HCT116 (cell line): ENCODE results near the gene CLEC14A. TPM values are rescaled to one million over a fixed set of nuclear protein-coding genes. Genes with fewer than 3 reads are reported as not detected.

Experiments
- ATAC-seq: fragments of 200-7000 bp; cut with Tn5 transposase; 2 replicates; pipeline ENCODE4 v1.9.1; 2020; ENCODE audit warnings: mild to moderate bottlenecking, moderate library complexity
- BruUV-seq: library from RNA; stranded (reverse); fragments of 400-500 nt; replicated peaks from 2 replicates; lab custom pipeline; 2021; lab: Mats Ljungman, UMichigan
- CTCF ChIA-PET: fragments of 300-600 bp; sonication (Branson Sonifier 250); formaldehyde crosslinking; loops from one replicate; lab custom pipeline; 2021; ENCODE audit warnings: antibody characterized with exemption; lab: Charles Lee
- POLR2A ChIA-PET: fragments of 300-600, 350-600 bp; sonication (Branson Sonifier 250); formaldehyde crosslinking; loops from one replicate; lab custom pipeline; 2021; ENCODE audit warnings: antibody characterized with exemption; lab: Charles Lee
- RAD21 ChIA-PET, 2 experiments: fragments of 300-600 bp; sonication (Branson Sonifier 250); formaldehyde crosslinking; loops; one replicate each; lab custom pipeline; 2023; ENCODE audit warnings: low total read pairs in 2 of 2; ENCODE audit not compliant: uncharacterized antibody in 2 of 2, unreplicated experiment in 2 of 2, low non-redundant PET in 1 of 2; lab: Charles Lee
- DNase-seq: peaks from one replicate; pipeline ENCODE4 v3.0.0-alpha.2; 2010; ENCODE audit warnings: low read depth, low spot score
- H2AFZ ChIP-seq: fragments of 200-600 bp; shearing (Covaris generic), sonication (generic); 2 replicates; pipeline ENCODE4 v1.6.1; 2017; ENCODE audit warnings: low read depth, mixed run types, mixed read lengths, antibody characterized with exemption, low read length; ENCODE audit not compliant: poor library complexity, severe bottlenecking
- H3K27ac ChIP-seq: 2 replicates; pipeline ENCODE4 v1.5.1; 2012; ENCODE audit warnings: low read depth, low read length
- H3K27me3 ChIP-seq: fragments of 200-600 bp; sonication (generic); 2 replicates; pipeline ENCODE4 v1.6.1; 2016; ENCODE audit warnings: mixed run types, low read length, mixed read lengths; ENCODE audit not compliant: insufficient read depth
- H3K36me3 ChIP-seq, 2 experiments: fragments of 200-500 bp in 1 of 2; fragments of 200-600 bp in 1 of 2; sonication (Bioruptor generic) in 1 of 2; sonication (generic) in 1 of 2; 2 replicates each; pipeline versions ENCODE4 v1.5.1 to v1.6.1; 2014 to 2016; ENCODE audit warnings: low read length in 2 of 2, inconsistent platforms in 1 of 2, mixed read lengths in 1 of 2, mixed run types in 1 of 2; ENCODE audit not compliant: insufficient read depth in 2 of 2, control insufficient read depth in 1 of 2
- H3K4me1 ChIP-seq, 2 experiments: fragments of 200-600 bp in 1 of 2; sonication (generic) in 1 of 2; 2 replicates each; pipeline versions ENCODE4 v1.5.1 to v1.6.1; 2012 to 2017; ENCODE audit warnings: low read length in 2 of 2, inconsistent platforms in 1 of 2, mild to moderate bottlenecking in 1 of 2, mixed read lengths in 1 of 2, mixed run types in 1 of 2, moderate library complexity in 1 of 2; ENCODE audit not compliant: insufficient read depth in 2 of 2, control insufficient read depth in 1 of 2
- H3K4me2 ChIP-seq: fragments of 200-600 bp; sonication (generic); 2 replicates; pipeline ENCODE4 v1.6.1; 2017; ENCODE audit warnings: mixed run types, low read length, mixed read lengths
- H3K4me3 ChIP-seq, 2 experiments: fragments of 200-600 bp in 1 of 2; sonication (generic) in 1 of 2; replicated peaks in 1 of 2; 2 replicates each; pipeline ENCODE4 v1.5.1; 2011 to 2016; ENCODE audit warnings: low read length in 2 of 2, control low read depth in 1 of 2, low read depth in 1 of 2, mild to moderate bottlenecking in 1 of 2, mixed read lengths in 1 of 2, mixed run types in 1 of 2
- H3K79me2 ChIP-seq: fragments of 200-600 bp; sonication (generic); 2 replicates; pipeline ENCODE4 v1.6.1; 2017; ENCODE audit warnings: mild to moderate bottlenecking, mixed run types, low read length, moderate library complexity, mixed read lengths; ENCODE audit not compliant: insufficient read depth
- H3K9ac ChIP-seq: fragments of 200-600 bp; sonication (generic); 2 replicates; pipeline ENCODE4 v1.6.1; 2016; ENCODE audit warnings: low read length, mixed read lengths
- H3K9me2 ChIP-seq: fragments of 200-600 bp; sonication (generic), shearing (Covaris generic); 2 replicates; pipeline ENCODE4 v1.6.1; 2017; ENCODE audit warnings: mixed run types, mild to moderate bottlenecking, moderate library complexity; ENCODE audit not compliant: insufficient read depth
- H3K9me3 ChIP-seq, 2 experiments: fragments of 200-500 bp in 1 of 2; fragments of 200-600 bp in 1 of 2; sonication (Bioruptor generic) in 1 of 2; sonication (generic) in 1 of 2; 2 replicates each; pipeline ENCODE4 v1.6.1; 2014 to 2017; ENCODE audit warnings: low read length in 2 of 2, mixed read lengths in 2 of 2, inconsistent platforms in 1 of 2, low read depth in 1 of 2, mild to moderate bottlenecking in 1 of 2, mixed run types in 1 of 2, moderate library complexity in 1 of 2; ENCODE audit not compliant: control insufficient read depth in 1 of 2, insufficient read depth in 1 of 2
- H4K20me1 ChIP-seq: fragments of 200-600 bp; sonication (generic), shearing (Covaris generic); 2 replicates; pipeline ENCODE4 v1.6.1; 2017; ENCODE audit warnings: mixed run types, mild to moderate bottlenecking, moderate library complexity; ENCODE audit not compliant: insufficient read depth
- CBX3 ChIP-seq: IDR thresholded peaks from 2 replicates; pipeline ENCODE4 v1.6.1; 2012; ENCODE audit warnings: low read depth
- CEBPB ChIP-seq: IDR thresholded peaks from 2 replicates; pipeline ENCODE4 v1.6.1; 2012; ENCODE audit warnings: low read depth
- CTCF ChIP-seq, 3 experiments: fragments of 200-600 bp in 1 of 3; sonication (generic) in 1 of 3; IDR thresholded peaks in 2 of 3; conservative IDR thresholded peaks in 1 of 3; 2 replicates each; pipeline ENCODE4 v1.5.1; 2012 to 2017; ENCODE audit warnings: low read depth in 2 of 3, low read length in 2 of 3, antibody characterized with exemption in 1 of 3, borderline replicate concordance in 1 of 3, control low read depth in 1 of 3, mild to moderate bottlenecking in 1 of 3, mixed read lengths in 1 of 3, mixed run types in 1 of 3, moderate library complexity in 1 of 3; ENCODE audit not compliant: insufficient read depth in 1 of 3
- EGR1 ChIP-seq: IDR thresholded peaks from 2 replicates; pipeline ENCODE4 v1.6.1; 2012; ENCODE audit warnings: low read depth
- ELF1 ChIP-seq: IDR thresholded peaks from 2 replicates; pipeline ENCODE4 v1.6.1; 2012; ENCODE audit warnings: low read depth, borderline replicate concordance
- EZH2 ChIP-seq: fragments of 200-600 bp; sonication (generic); IDR thresholded peaks from 2 replicates; pipeline ENCODE4 v1.6.1; 2017; ENCODE audit warnings: antibody characterized with exemption, mixed run types
- FOSL1 ChIP-seq: IDR thresholded peaks from 2 replicates; pipeline ENCODE4 v1.6.1; 2012; ENCODE audit warnings: low read depth
- JUND ChIP-seq: IDR thresholded peaks from 2 replicates; pipeline ENCODE4 v1.6.1; 2012
- MAX ChIP-seq: IDR thresholded peaks from 2 replicates; pipeline ENCODE4 v1.6.1; 2012
- POLR2A ChIP-seq: IDR thresholded peaks from 2 replicates; pipeline ENCODE4 v1.7.0; 2011; ENCODE audit warnings: borderline replicate concordance; ENCODE audit not compliant: insufficient read depth, insufficient read length; ENCODE audit errors: extremely low read depth
- POLR2AphosphoS5 ChIP-seq: IDR thresholded peaks from 2 replicates; pipeline ENCODE4 v1.6.1; 2011; ENCODE audit warnings: mild to moderate bottlenecking, low read depth, low read length, moderate library complexity
- REST ChIP-seq: IDR thresholded peaks from 2 replicates; pipeline ENCODE4 v1.6.1; 2012; ENCODE audit warnings: low read depth
- SIN3A ChIP-seq: IDR thresholded peaks from 2 replicates; pipeline ENCODE4 v1.6.1; 2012; ENCODE audit warnings: low read depth
- SP1 ChIP-seq: IDR thresholded peaks from 2 replicates; pipeline ENCODE4 v1.6.1; 2012; ENCODE audit warnings: low read depth
- SRF ChIP-seq: IDR thresholded peaks from 2 replicates; pipeline ENCODE4 v1.6.1; 2012; ENCODE audit warnings: low read depth
- ZBTB33 ChIP-seq: IDR thresholded peaks from 2 replicates; pipeline ENCODE4 v1.6.1; 2011; ENCODE audit warnings: mild to moderate bottlenecking, low read length, moderate library complexity; ENCODE audit not compliant: insufficient replicate concordance; ENCODE audit errors: extremely low read depth
- ZFX ChIP-seq: fragments of 450-650 bp; IDR thresholded peaks from 2 replicates; pipeline ENCODE4 v1.6.1; 2017
- ZNF274 ChIP-seq: fragments of 200-500 bp; sonication (Bioruptor generic); IDR thresholded peaks from 2 replicates; pipeline ENCODE4 v1.6.1; 2014; ENCODE audit warnings: mild to moderate bottlenecking, low read depth, low read length, inconsistent platforms
- intact Hi-C: fragments of 100-400 bp; cut with micrococcal nuclease; formaldehyde crosslinking; loops from 2 replicates; pipeline ENCODE4 v1.10.0; 2022
- total RNA-seq: library from RNA; stranded (reverse); gene quantifications from one replicate; pipeline ENCODE4 v1.2.1, GENCODE V29; 2021; ENCODE audit not compliant: unreplicated experiment

The CLEC14A gene
- total RNA-seq, 1 experiment from 2014 or later, result 0.10 TPM

GRCh38 chr14:38286452-38286851 is 30.6 kb upstream of the CLEC14A start:
- CTCF ChIA-PET, result no interaction called here
- RAD21 ChIA-PET, result no interaction called here
- Histone ChIP-seq H3K4me1 (no peaks in the 10 kb centered on the region), H4K20me1 (no peaks in the 10 kb centered on the region), H3K27ac (no peak overlapping the region), H3K79me2 (no peaks in the 10 kb centered on the region), H3K4me2 (no peak overlapping the region), H3K9ac (no peak overlapping the region), H2AFZ (no peak overlapping the region), H3K27me3 (no peaks in the 10 kb centered on the region), H3K9me3 (0 out of 4 replicates have a peak, but pooled peaks cover 0 to 3% of the 10 kb centered on the region in 2 experiments), H3K9me2 (no peaks in the 10 kb centered on the region), H3K4me3 (no peak overlapping the region), H3K36me3 (no peaks in the 10 kb centered on the region; a peak in 1 of 4 replicates)
- no TSS peak for BruUV-seq
- ATAC-seq (no peak), DNase-seq (no peak)
- TF ChIP-seq ZBTB33 (no peak), SP1 (no peak), SIN3A (no peak), POLR2AphosphoS5 (no peak), JUND (no peak), FOSL1 (no peak), EGR1 (no peak), CBX3 (no peak), POLR2A (no peak), MAX (no peak), ELF1 (no peak), ZNF274 (no peak), ZFX (no peak), EZH2 (no peak), CEBPB (no peak), REST (no peak), CTCF (IDR thresholded peaks at IDR 0.05 in 2 of 3, conservative IDR thresholded peaks at IDR 0.05 in 1 of 3; ENCODE audit: borderline replicate concordance in 1 of 3, insufficient read depth in 1 of 3, low read depth in 2 of 3, low read length in 2 of 3) (no peak), SRF (no peak)
- intact Hi-C loops, result no loop called here
- POLR2A ChIA-PET, result no interaction called here
